OCI-M2 (cell line): Measurements from ENCODE around the gene ZGPAT.

ENCODE experiments used
- DNase-seq: peaks from one replicate; lab custom pipeline; 2025; ENCODE audit not compliant: unreplicated experiment; lab: John Stamatoyannopoulos, UW

ZGPAT gene

GRCh38 chr20:63778034-63778752, 70.4 kb downstream of the ZGPAT start:
- DNase-seq: no peak

- DNase-seq: no peak
Measured at GRCh38 chr20:63778857-63779256, 71.0 kb downstream of the ZGPAT start.

- no peak for DNase-seq
Measured at GRCh38 chr20:63781181-63781580, 73.3 kb downstream of the ZGPAT start.

GRCh38 chr20:63782051-63782471, 74.2 kb downstream of the ZGPAT start:
- DNase-seq: no peak

- no peak for DNase-seq
Measured at GRCh38 chr20:63782521-63782971, 74.7 kb downstream of the ZGPAT start.

- DNase-seq: no peak
Measured at GRCh38 chr20:63783970-63784369, 76.1 kb downstream of the ZGPAT start.

GRCh38 chr20:63785691-63786131, 77.9 kb downstream of the ZGPAT start:
- DNase-seq: no peak
